Activated CD4-positive, alpha-beta T cell treated with anti-CD3 and anti-CD28 coated beads, Interleukin-2, amount 50 U/mL, for 1 hour (primary cell): Measurements from ENCODE around the gene IFI6.
"Not testable (repeated sequence)": the region's sequence is repeated elsewhere in the genome, so short reads cannot be mapped to it uniquely, and the experiment has no call there.

Experiments
- DNase-seq: peaks from one replicate; pipeline ENCODE4 v3.0.0-alpha.2; 2020

The IFI6 gene, protein sequence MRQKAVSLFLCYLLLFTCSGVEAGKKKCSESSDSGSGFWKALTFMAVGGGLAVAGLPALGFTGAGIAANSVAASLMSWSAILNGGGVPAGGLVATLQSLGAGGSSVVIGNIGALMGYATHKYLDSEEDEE

GRCh38 chr1:27671964-27672749, at the start of gene IFI6:
IFI6 (minus strand) TSS chr1:27672192; CDS start chr1:27669314, 2,878 bp downstream.
- peak; percentile 59 for DNase-seq

DNA sequence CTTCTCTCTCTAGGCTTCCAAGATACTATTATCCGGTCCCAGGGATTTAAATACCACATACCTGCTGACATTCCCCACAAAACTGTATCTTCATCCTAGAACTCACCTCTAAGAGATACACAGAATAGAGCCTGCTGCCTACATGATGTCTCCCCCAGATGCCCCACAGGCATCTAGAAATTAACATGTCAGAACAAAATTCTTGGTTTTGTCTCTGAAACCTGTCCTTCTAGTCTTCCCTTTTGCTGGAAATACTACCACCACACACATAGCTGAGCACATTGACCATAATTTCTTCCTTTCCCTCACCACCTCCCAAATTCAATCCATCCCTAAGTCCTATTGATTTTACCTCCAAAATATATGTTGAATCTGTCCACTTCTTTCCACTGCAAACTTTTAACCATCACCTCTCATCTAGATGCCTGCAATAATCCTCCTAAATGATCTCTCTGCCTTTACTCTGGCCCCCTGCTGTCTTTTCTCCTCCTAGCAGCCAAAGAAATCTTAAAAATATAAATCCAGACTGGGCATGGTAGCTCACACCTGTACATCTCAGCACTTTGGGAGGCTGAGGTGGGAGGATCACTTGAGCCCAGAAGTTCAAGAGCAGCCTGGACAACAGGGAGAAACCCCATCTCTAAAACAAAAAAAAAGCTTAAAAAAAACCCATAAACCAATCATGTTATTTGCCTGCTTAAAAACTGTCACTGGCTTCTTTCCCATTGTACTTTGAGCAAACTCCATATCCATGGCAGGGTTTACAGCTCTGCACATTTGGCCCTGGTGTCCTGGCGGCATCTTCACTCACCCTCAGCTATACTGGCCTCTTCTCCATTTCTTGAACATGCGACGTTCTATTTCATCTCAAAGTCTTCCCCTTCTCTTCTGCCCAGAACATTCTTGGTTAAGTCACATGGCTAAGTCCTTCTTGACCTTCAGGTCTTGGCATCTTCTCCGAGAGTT, 47.6 kb upstream of the IFI6 start:
- DNase-seq: no peak

DNA sequence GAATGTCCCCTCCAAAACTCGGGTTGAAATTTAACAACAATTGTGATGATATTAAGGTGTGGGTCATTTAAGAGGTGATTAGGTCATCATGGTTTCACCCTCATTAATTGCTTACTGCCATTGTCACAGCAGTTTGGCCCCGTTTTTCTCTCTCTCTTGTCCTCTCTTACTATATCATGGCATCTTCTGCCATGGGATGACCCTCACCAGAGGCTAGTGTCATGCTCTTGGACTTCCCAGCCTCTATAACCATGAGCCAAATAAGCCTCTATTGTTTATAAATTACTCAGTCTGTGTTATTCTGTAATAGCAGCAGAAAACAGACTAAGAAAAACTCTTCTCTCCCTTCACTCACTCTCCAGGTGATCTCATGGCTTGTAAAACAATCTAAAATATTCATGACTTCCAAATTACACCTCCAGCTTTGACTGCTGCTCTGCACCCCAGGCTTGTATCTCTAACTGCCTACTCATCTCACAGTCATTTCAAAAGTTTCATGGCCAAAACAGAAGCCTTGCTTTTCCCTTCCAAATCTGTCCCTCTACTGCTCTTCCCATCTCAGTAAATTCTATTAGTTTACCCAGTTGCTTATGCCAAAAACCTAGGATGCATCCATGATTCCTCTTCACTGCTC, 44.4 kb upstream of the IFI6 start:
- DNase-seq: no peak

GRCh38 chr1:27713869-27714513, 42.0 kb upstream of the IFI6 start:
- no peak for DNase-seq

DNA sequence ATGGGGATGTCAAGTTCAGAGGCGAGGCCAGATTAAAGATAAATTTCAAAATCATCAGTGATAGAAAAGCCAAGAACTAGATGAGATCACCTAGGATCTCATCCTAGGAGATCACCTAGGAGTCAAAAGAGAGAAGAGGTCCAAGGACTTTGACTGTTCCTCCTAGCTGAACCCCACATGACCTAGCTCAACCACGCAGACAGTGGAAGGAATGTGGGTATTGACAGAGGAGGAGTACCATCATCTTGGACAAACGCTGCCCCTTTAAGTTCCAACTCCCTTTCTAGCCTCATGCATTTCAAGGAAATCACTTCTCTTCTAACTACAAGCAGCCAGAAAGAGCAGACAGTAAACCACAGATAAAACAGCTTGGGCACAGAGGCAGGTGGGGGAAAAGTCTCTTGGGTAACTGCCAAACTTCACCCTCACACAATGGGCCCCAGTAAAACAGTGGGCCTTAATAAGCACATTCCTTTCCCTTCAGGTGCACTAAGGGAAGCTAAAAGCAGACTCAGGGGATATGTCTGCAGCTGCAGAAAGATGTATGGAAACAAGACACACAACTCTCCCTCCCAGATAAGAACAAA, 41.2 kb upstream of the IFI6 start:
- no peak for DNase-seq

- DNase-seq: no peak
Measured at GRCh38 chr1:27710574-27710973, 38.6 kb upstream of the IFI6 start.

DNA sequence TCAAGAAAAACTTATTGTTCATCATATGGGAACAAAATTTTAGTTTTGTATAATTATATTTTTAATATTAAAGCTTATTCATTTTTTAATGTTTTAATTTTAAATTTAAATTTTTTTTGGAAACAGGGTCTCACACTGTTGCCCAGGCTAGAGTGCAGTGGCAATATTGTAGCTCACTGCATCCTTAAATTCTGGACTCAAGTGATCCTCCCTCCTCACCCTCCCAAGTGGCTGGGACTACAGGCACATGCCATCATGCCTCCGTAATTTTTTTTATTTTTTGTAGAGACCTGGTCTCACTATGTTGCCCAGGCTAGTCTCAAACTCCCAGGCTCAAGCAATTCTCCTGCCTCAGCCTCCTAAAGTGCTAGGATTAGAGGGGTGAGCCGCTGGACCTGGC, 33.6 kb upstream of the IFI6 start:
- no peak for DNase-seq

DNA sequence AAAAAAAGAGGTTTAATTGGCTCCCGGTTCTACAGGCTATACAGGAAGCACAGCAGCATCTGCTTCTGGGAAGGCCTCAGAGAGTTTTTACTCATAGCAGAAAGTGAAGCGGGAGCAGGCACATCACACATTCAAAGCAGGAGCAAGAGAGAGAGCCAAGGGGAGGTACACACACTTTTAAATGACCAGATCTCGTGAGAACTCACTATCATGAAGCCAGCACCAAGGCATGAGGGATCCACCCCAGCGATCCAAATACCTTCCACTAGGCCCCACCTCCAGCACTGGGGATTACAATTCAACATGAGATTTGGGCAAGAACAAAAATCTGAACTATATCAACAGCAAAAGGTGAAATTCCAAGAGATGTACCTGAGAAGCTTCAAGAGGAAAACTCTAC, 33.0 kb upstream of the IFI6 start:
- no peak for DNase-seq

GRCh38 chr1:27696835-27697234, 24.8 kb upstream of the IFI6 start:
- DNase-seq: not testable (repeated sequence)

- DNase-seq: no peak
Measured at GRCh38 chr1:27690183-27690582, 18.2 kb upstream of the IFI6 start.

- DNase-seq: no peak
Measured at GRCh38 chr1:27689423-27690173, 17.6 kb upstream of the IFI6 start.

- DNase-seq: no peak
Measured at GRCh38 chr1:27687906-27688305, 15.9 kb upstream of the IFI6 start.

GRCh38 chr1:27686223-27686990, 14.4 kb upstream of the IFI6 start:
- no peak for DNase-seq

DNA sequence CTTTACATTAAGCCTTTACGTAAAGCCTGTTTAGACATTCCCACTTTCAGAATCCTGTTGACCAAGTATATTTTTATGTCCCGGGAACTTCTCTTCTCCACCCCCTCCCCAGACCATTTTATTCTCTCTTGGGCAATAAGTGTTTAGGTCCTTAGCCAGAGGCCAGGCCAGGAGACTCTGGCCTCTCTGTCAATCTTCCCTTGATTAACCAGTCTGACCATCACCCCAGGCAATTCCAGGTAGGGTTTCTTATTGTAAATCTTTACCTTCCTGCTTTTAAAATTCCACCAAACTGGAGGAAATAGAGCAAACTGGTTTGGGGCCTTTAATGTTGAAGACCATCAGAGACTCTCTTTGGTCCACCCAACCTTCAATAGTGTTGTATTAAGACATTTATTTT, 12.2 kb upstream of the IFI6 start:
- DNase-seq: no peak

- DNase-seq: no peak
Measured at GRCh38 chr1:27682351-27682944, 10.5 kb upstream of the IFI6 start.

DNA sequence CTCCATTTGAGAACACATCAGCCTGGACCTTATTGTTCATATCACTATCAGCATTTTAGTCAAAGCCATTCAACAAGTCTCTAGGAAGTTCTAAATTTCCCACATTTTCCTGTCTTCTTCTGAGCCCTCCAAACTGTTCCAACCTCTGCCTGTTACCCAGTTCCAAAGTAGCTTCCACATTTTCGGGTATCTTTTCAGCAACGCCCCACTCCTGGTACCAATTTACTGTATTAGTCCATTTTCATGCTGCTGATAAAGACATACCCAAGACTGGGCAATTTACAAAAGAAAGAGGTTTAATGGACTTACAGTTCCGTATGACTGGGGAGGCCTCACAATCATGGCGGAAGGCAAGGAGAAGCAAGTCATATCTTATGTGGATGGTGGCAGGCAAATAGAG, 9.6 kb upstream of the IFI6 start:
- not testable (repeated sequence) for DNase-seq

DNA sequence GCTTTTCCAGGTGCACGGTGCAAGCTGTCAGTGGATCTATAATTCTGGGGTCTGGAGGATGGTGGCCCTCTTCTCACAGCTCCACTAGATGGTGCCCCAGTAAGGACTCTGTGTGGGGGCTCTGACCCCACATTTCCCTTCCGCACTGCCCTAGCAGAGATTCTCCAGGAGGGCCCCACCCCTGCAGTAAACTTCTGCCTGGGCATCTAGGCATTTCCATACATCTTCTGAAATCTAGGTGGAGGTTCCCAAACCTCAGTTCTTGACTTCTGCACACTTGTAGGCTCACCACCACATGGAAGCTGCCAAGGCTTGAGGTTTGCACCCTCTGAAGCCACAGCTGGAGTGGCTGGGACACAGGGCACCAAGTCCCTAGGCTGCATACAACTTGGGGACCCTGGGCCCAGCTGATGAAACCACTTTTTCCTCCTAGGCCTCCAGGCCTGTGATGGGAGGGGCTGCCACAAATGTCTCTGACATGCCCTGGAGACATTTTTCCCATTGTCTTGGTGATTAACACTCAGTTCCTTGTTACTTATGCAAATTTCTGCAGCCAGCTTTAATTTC, 8.3 kb upstream of the IFI6 start:
- not testable (repeated sequence) for DNase-seq

- DNase-seq: no peak
Measured at GRCh38 chr1:27678747-27679146, 6.8 kb upstream of the IFI6 start.

DNA sequence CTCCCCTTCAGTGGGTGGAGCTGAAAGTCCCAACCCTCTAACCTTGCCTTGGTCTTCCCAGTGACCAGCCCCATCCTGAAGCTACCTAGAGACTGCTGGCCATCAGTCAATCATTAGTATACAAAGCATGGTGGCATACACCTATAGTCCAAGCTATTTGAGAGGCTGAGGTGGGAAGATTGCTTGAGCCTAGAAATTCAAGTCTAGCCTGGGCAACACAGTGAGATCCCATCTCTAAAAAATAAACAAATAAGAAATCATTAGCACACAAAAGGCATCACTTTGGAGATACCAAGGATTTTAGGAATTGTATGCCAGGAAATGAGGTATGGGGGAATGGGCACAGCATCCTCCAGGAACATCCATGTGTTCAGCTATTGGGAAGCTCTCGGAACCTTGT, 4.4 kb upstream of the IFI6 start:
- no peak for DNase-seq

- no peak for DNase-seq
Measured at GRCh38 chr1:27672750-27673112, 739 bp upstream of the IFI6 start.
